NCI-H146 treated with DMSO at 0.1 percent for 48 hours (cell line): ENCODE measurements around the gene MRPL11.
"Not testable (repeated sequence)": the region's sequence is repeated elsewhere in the genome, so short reads cannot be mapped to it uniquely, and the experiment has no call there.

Experiments used
- DNase-seq: peaks from one replicate; lab custom pipeline; 2025; ENCODE audit not compliant: unreplicated experiment; lab: John Stamatoyannopoulos, UW

Gene MRPL11

DNA sequence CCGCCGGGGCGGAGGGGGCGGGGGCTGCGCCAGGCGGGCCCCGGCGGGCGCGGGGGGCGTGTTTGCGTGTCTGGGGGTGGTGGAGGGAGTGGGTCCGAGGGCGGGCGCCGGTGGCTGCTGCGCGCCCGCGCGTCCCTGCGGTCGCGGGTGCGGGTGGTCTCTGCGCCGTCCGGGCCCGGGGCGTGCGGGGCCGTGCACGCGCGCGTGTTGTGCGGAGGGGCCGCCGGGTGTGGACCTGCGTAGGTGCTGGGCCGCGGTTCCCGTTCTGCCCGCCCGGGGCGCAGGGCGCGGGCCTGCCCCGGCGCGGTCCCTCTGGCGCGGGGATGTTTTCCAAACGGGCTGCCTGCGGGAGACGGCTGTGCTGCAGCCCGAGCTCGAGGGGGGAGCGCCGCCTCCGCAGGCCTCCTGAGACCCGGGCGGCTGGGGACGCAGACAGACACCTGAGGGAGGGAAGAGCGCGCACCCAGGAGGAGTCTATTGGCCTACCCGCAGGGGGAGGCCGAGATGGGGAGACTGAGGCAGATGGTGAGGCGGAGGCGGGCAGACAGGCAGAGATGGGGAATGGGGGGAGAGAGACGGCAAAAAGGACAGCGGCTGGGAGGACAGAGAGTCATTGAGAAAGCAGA, 28.5 kb upstream of the MRPL11 start:
- peak; percentile 10 for DNase-seq

DNA sequence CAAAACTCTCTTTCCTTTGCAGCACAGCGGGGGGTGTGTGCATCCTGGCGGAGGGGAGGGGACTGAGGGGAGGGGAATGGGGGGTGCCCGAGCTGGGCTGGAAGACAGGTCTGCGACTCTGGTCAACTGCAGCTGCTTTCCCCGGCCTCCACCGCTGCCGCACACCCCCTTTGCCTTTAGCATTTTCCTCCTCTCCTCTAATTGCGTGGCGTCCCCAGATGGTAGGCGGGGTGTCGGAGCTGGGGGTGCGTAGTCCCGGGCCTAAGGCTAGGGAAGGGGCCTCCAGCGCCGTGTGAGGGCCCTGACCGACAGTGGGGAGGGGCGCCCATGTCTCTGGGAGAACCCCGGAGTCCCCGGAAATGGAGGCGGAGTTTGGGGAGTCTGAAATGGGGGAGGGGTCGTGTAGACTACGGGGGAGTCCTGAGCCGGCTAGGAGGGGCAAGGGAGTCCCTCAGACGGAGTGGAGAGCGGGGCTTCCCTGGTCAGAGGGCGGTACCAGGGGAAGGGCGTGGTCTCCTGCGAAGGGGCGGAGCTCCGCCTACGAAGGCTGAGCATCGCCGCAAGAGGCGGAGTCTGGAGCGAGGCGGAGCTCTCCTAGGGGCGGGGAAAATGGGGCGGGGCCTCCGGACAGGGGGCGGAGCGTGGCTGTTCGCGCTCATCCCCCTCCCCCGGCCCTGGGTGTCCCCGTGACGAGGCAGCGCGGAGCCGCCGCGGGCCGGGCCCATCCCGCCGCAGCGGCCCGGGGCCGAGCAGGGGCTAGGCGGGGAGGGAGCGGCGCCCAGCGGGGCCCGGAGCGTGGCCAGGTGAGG, 27.8 kb upstream of the MRPL11 start, which contains the start of gene PELI3:
TSS of gene PELI3 (plus strand) at position 681 of the 809 bp plus-strand sequence. CDS start 1,224 bp downstream, outside the sequence.
- peak; percentile 72 for DNase-seq

DNA sequence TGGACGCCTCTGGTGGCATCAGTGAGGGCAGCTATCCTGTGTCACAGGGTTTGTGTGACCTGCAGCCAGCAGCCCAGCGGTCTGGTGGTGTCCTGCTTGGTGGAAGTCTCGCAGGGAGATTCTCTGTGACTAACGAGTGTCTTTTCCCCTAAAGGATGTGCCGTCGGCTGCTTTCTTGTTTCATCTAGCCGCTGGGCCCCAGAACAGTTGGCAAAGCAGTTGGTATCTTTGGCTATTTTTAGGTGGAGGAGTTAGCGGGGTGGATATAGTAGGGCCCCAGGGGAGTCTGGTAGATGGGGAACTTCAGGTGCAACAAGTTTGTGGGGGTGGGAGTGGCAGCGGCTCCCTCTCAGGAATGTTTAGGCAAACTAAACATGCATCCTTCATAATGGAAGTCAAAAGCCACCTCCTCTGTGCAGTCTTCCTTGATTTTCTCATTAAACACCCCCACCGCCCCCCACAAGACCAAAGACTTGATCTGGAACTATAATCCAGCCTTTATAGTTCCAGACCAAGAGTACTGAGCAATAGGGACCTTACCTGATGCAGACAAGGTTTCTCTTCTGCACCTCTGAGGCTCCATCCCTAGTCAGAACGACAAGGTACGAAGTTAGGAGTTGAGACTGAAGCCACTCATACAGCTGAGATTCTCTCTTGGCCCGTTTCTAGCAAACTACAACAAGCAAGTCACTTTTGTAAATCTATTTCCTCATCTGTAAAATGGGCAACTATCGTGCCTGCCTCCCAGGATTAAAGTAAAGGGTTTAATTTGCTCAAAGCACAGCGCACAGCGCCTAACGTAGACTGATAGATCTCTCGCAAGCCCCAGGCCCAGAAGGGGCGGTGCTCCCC, 27.0 kb upstream of the MRPL11 start:
- no peak for DNase-seq

DNA sequence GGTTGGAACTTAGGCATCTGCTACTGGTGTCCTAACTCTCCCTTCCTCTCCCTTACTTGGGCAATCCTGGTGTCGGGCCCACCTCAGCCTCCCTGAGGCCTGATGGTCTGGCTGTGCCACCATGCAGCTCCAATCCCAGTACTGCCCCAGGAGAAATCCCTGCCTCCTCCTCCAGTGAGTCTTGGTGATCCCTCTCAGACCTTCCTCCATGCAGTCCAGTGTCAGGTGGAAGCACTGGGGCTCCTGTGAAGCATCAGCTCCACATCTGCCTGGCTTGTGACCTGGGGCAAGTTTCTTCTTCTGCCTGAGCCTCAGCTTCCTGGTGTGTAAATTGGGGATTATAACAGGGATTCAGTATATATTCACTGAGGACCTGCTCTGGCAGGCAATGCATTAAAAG, 26.3 kb upstream of the MRPL11 start:
- DNase-seq = no peak

DNA sequence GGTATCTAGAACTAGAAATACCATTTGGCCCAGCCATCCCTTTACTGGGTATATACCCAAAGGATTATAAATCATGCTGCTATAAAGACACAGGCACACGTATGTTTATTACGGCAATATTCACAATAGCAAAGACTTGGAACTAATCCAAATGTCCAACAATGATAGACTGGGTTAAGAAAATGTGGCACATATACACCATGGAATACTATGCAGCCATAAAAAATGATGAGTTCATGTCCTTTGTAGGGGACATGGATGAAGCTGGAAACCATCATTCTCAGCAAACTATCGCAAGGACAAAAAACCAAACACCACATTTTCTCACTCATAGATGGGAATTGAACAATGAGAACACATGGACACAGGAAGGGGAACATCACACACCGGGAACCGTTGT, 25.5 kb upstream of the MRPL11 start:
- not testable (repeated sequence) for DNase-seq

DNA sequence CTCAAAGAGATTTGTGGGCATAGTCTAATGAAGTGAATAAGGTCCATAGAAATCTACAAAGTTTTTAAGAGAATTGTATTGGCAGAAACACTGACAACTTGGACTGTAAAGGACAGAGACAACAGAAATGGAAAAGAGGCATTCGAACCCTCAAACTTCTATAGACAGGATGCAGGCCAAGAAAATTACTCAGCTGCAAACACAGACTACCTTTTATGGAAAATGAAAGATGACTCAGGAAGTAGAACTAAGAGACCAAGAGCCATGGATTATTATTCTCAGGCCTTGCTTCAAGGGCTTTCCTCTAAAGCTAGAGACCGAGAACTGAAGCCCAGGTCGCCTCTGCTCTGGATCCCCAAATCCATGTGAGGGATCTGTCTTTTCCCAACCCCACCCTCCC, 24.3 kb upstream of the MRPL11 start:
- no peak for DNase-seq

DNA sequence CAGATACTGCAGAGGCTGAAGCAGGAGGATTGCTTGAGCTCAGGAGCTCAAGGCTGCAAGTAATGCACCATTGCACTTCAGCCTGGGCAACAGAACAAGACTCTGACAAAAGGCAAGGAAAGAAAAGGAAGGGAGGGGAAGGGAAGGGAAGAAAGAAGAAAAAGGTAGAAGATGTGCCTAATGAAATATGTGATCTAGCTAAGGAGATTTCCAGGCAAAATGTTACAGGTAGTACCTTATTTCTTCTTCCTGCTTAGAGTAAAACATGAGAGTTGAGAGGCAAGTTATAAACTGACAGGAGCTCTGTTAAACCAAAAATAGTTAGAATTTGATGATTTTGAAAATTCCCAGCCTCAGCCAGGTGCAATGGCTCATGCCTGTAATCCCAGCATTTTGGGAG, 23.4 kb upstream of the MRPL11 start:
- no peak for DNase-seq

DNA sequence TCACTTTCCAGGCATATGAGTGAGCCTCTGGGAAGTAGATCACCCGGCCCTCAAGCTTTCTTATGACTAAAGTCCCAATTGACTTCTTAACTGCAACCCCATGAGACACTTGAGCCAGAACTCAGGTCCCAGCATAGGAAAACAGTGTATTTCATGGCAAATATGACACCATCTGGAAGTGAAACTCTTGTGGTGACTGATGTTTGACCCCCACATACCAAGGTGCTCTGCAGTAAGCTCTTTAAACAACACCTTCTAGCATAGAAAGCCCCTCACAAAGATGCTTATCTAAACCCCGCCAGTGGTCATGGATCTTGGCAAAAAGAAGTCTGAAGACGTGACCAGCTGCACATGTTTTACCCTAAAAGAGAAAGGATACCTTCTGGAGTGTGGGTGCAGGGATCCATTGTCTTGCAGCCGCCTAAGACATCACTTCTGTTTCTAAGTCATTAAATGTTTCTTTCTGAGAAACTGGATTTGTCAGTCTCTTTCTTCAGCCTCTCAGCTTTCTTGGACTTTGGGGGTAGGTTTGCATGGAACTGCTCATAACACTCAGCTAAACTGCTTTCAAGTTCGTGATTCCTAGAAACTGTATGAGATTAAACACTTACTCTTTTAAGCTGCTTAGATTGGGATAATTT, 20.6 kb upstream of the MRPL11 start:
- no peak for DNase-seq

DNA sequence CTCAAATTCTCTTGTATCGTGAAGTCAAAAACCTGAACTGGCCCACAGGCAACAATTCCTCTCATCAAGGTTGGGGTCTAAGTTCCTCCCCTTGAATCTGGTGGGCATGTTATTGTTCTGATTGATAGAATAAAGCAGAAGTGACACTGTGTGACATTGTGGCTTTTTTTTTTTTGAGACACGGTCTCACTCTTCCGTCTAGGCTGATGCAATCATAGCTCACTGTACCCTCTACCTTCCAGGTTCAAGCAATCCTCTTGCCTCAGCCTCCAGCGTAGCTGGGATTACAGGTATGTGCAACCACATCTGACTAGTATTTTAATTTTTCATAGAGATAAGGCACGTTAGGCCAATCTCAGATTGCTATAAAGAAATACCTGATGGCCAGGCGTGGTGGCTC, 19.2 kb upstream of the MRPL11 start:
- DNase-seq = no peak

DNA sequence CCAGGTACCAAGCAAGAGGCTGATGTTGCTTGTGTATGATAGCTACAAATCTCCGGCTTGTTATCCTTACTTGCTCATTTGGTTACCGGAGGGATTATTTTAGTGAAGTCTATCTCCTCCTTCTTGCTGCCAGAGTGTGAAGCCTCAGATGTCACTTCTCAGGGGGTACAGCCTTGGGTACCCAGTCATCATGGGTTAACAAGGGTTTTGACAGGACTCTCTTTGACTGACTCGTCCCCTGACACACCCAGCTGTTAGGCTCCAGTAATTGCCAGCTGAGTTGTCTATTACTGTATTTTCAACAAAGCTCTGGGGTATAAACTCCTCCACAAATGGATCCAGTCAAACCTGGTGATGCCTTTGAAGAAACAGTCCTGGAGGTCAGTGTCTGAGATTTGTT, 16.2 kb upstream of the MRPL11 start:
- DNase-seq = no peak

DNA sequence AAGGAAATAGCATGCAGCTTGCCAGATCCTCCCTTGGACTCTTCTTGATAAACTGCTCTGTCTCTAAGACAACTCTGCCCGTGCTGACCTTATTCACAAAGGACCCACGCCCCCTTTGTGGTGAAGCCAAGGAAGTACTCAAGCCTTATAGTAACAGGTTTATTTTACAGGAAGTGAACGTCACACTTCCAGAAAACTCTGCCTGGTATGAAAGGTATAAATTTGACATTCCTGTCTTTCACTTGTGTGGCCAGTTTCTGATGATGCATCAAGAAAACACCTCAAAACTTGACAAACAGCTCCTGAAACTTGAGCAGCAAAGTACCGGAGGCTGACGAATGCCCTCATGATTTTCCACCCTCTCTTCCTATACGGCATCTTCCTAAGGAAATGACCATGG, 15.6 kb upstream of the MRPL11 start:
- no peak for DNase-seq

DNA sequence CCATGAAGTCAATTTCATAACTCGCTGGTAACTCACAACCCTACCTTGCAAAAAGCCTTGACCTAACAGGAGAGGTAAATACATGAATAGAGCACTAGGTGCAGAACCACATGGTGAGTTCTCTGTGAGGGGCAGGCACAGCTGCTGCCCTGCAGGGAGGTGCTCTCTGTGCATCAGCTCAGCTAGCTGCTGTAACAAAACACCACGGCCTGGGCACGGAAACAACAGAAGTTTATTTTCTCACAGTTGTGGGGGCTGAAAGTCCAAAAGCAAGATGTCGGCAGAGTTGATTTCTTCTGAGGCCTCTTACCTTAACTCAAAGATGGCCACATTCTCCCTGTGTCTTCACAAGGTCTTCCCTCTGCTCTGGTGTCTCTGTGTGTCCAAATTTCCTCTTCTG, 13.0 kb upstream of the MRPL11 start:
- DNase-seq = no peak

DNA sequence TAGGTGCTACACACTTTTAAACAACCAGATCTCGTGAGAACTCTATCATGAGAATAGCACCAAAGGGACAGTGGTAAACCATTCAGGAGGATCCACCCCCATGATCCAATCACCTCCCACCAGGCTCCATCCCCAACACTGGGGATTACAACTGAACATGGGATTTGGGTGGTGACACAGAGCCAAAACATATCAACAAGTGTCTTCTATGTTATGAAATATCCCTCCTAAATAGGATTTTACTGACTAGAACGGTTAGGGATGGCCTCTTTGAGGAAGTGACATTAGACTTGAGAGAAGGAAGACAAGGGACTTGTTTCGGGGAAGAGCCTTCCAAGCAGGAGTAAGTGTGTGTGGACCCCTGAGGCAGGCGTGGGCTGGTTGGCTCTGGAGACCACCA, 11.9 kb upstream of the MRPL11 start:
- no peak for DNase-seq

DNA sequence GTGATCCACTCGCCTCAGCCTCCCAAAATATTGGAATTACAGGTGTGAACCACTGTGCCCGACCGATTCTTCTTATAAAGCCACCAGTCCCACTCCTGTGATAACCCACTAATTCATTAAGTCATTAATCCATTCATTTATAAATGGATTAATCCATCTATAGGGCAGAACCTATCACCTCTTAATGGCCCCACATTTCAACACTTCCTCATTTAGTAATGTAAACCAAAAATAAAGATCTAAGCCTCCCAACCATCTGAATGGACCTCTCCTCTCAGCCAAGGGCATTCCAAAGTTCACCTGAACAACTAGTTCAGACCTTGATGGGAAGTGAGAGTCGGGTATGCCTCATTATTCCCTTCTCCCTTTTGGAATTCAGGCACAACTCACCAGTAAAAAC, 9.9 kb upstream of the MRPL11 start:
- no peak for DNase-seq

DNA sequence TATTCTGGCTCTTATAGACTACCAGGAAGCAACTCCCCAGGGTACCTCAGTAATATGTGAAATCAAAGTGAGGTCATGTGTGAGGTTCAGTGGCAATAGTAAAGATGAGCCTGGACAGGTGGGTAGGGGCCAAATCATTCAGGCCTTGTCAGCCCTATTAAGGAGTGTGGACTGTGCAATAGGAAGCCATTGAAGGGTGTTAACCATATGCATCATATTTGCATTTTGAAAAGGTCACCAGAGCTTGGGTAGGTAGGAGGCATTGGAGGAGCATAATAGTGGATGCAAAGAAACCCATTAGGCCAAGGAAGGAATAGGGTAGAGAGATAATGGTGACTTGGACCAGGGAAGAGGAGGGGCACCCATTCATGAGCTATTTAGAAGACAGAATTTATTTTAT, 8.4 kb upstream of the MRPL11 start:
- peak; percentile 5 for DNase-seq

DNA sequence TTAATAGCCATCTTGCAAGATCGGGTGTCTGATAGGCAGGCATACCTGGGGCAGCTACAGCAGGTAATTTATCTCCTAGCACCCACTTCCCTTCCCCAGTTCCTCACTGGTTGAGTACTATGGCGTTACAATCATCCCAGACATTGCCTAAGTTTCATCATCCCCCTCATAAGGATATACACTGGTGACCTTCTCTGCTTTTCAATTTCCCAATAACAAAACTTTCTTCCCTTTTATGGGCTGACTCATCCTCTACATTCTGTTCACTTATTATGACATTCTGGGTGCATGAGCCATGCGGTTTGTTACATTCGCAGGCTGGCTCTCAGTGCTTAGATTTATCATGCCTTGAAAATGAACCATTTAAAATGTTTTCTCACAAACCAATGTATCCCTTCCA, 5.0 kb upstream of the MRPL11 start:
- no peak for DNase-seq

DNA sequence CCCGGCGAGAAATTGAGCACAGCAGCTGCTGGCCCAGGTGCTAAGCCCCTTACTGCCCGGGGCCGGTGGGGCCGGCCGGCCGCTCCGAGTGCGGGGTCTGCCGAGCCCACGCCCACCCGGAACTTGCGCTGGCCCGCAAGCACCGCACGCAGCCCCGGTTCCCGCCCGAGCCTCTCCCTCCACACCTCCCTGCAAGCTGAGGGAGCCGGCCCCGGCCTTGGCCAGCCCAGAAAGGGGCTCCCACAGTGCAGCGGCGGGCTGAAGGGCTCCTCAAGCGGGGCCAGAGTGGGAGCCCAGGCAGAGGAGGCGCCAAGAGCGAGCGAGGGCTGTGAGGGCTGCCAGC, 2.3 kb upstream of the MRPL11 start:
- DNase-seq = not testable (repeated sequence)

DNA sequence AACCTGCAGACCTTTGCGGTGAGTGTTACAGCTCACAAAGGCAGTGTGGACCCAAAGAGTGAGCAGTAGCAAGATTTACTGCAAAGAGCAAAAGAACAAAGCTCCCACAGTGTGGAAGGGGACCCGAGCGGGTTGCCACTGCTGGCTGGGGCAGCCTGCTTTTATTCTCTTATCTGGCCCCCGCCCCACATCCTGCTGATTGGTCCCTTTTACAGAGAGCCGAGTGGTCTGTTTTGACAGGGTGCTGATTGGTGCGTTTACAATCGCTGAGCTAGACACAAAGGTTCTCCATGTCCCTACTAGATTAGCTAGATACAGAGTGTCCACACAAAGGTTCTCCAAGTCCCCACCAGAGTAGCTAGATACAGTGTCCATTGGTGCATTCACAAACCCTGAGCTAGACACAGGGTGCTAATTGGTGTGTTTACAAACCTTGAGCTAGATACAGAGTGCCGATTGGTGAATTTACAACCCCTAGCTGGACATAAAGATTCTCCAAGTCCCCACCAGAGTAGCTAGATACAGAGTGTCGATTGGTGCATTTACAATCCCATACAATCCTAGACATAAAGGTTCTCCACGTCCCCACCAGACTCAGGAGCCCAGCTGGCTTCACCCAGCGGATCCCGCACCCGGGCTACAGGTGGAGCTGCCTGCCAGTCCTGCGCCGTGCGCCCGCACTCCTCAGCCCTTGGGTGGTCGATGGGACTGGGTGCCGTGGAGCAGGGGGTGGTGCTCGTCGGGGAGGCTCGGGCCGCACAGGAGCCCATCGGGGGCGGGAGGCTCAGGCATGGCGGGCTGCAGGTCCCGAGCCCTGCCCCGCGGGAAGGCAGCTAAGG, 1.7 kb upstream of the MRPL11 start:
- peak; percentile 80 for DNase-seq

DNA sequence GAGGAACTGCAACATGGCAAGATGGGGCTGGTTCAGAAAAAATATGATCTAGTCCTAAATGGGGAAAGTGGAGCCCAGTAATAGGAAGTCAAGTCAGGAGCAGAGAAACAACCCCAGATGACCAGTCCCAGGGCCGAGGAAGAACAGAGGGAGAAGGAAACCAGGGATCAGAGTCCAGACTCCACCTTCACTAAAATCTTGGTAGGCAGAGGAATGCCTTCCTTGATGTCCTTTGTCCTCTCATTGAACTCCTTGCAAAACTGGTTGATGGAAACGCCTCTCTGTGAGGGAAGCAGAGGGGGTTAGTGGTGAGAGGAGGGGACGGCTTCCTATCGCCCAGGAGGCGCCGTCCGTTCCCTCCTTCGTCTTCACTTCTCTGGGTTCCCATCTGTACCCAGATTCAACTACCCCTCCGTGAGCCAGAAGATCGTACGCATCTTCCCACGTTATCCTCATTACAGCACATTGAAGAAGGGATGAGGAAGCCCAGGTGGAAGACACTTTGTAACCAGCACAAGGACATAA, 607 bp downstream of the MRPL11 start:
- DNase-seq = no peak

DNA sequence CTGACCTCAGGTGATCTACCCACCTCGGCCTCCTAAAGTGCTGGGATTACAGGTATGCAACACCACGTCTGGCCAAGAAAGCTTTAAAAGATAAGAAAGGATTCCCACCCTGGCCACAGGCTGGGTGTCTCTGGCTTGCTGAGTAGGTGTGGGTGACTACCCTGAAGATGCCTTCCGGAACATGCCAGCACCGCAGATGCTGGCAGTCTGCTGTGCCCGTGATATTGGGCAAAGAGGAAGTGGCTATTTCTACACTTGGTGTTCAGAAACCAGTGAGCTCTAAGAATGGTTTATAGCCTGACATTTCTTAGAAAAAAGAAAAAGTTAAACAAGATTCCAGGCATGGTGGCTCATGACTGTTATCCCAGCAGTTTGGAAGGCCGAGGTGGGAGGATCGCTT, 6.1 kb downstream of the MRPL11 start:
- no peak for DNase-seq
